Psoas muscle (tissue), 8 donors: Measurements from ENCODE around the gene GSTA3. TPM values are rescaled to one million over a fixed set of nuclear protein-coding genes. Genes with fewer than 3 reads are reported as not detected.
"Not testable (repeated sequence)": the region's sequence is repeated elsewhere in the genome, so short reads cannot be mapped to it uniquely, and the experiment has no call there.

Experiments used
- ATAC-seq, 4 donors: fragments of 200-7000 bp; cut with Tn5 transposase; one replicate each; pipeline ENCODE4 v1.9.1; 2020; ENCODE audit warnings: moderate library complexity in 3 of 4, mild to moderate bottlenecking in 2 of 4
- DNase-seq, 2 donors: peaks; one replicate each; pipeline ENCODE4 v3.0.0-alpha.2; 2020
- H3K27ac ChIP-seq: fragments of 200-600 bp; one replicate; pipeline ENCODE4 v1.8.0; 2022
- H3K27me3 ChIP-seq, 3 donors: fragments of 200-600 bp in 1 of 3; one replicate each; pipeline versions ENCODE4 v1.6.1 to v1.8.0; 2013 to 2022; ENCODE audit warnings: low read length in 2 of 3, mild to moderate bottlenecking in 2 of 3, moderate library complexity in 1 of 3; ENCODE audit not compliant: insufficient read depth in 3 of 3
- H3K36me3 ChIP-seq, 2 donors: fragments of 200-600 bp in 1 of 2; one replicate each; pipeline versions ENCODE4 v1.6.1 to v1.8.0; 2013 to 2022; ENCODE audit warnings: low read depth in 1 of 2, mild to moderate bottlenecking in 1 of 2, moderate library complexity in 1 of 2; ENCODE audit not compliant: insufficient read depth in 1 of 2
- H3K4me1 ChIP-seq: fragments of 200-600 bp; one replicate; pipeline ENCODE4 v1.8.0; 2022
- H3K4me3 ChIP-seq: fragments of 200-600 bp; one replicate; pipeline ENCODE4 v1.8.0; 2022; ENCODE audit warnings: mild to moderate bottlenecking
- H3K9me3 ChIP-seq: fragments of 200-600 bp; one replicate; pipeline ENCODE4 v1.8.0; 2022
- CTCF ChIP-seq: fragments of 200-600 bp; IDR thresholded peaks from one replicate; pipeline ENCODE4 v1.8.0; 2022; ENCODE audit warnings: antibody characterized with exemption
- WGBS, 3 donors: extraction: QIAGEN DNeasy Blood & Tissue Kit; methylation state at CpG; one replicate each; pipeline versions ENCODE4 v1.1.6 to v1.1.7; 2013; 5-methylcytosine and 5-hydroxymethylcytosine counted together
- intact Hi-C, 2 donors: fragments of 100-400 bp; cut with DNase I; formaldehyde crosslinking; loops; one replicate each; pipeline versions ENCODE4 v1.11.0 to v1.14.2; 2022
- polyA plus RNA-seq, 3 donors: library from polyadenylated mRNA; stranded (reverse); fragments of 200-250 nt; gene quantifications; one replicate each; pipeline ENCODE4 v1.2.3, GENCODE V29; 2013
- total RNA-seq, 4 donors: library from RNA; stranded (reverse); fragmentation: NEBNext Ultra II Directional in 2 of 4; extraction: Animal tissue kit (Norgen Biotek cat#: 25700) in 2 of 4; gene quantifications; one replicate each; pipeline versions ENCODE4 v1.2.1 to v1.2.4, GENCODE V29; 2021 to 2023
- donor health status: healthy with polysubstance abuse.
- donor health status: DM: no; HTN: no; CAD: no; lungs with moderate emphysema.
- donor health status: Bipolar disorder and iron deficiency.
- donor health status: healthy.
- donor health status: DM: yes; HTN: yes; CAD: no.
- donor health status: DM: no; HTN: no; CAD: no.
- donor health status: DM: no; HTN: no; CAD: no.
- donor health status: DM: yes; HTN: yes; CAD: no.

Gene GSTA3
- total and polyA plus RNA-seq, 7 donors, result not detected

GRCh38 chr6:52868240-52868639 is 41.3 kb downstream of the GSTA3 start:
- 91 to 97% (median 95%) methylated on average over 1 of the region's 1 CpG for whole genome bisulfite sequencing, 3 donors
- intact Hi-C loops, result no loop called here
- H3K4me1 ChIP-seq, result no peaks in the 10 kb centered on the region
- no peak for DNase-seq
- no peak overlapping the region for H3K27ac ChIP-seq
- H3K36me3 ChIP-seq, result no peaks in the 10 kb centered on the region
- no peak for TF ChIP-seq CTCF
- H3K4me3 ChIP-seq, result no peak overlapping the region
- no peaks in the 10 kb centered on the region for H3K27me3 ChIP-seq
- no peak for ATAC-seq
- H3K9me3 ChIP-seq, result no peaks in the 10 kb centered on the region

- H3K27ac ChIP-seq, H3K27me3 ChIP-seq, intact Hi-C loops, H3K4me1 ChIP-seq, ATAC-seq, H3K4me3 ChIP-seq, H3K36me3 ChIP-seq, DNase-seq, H3K9me3 ChIP-seq: not testable (repeated sequence)
- WGBS, 3 donors, result 85 to 88% (median 88%) methylated on average over 7 of the region's 7 CpGs
Measured at GRCh38 chr6:52861151-52861550, 48.3 kb downstream of the GSTA3 start.

- WGBS, 3 donors, result 83 to 87% (median 86%) methylated on average over 4 of the region's 4 CpGs
- Histone ChIP-seq H3K4me3 (no peak overlapping the region), H3K4me1 (no peaks in the 10 kb centered on the region), H3K36me3 (no peaks in the 10 kb centered on the region), H3K27me3 (peaks cover 0 to 2% (median 0%) of the 10 kb centered on the region in 3 donors), H3K9me3 (no peaks in the 10 kb centered on the region), H3K27ac (no peak overlapping the region)
- TF ChIP-seq CTCF, result no peak
- ATAC-seq, result no peak
- DNase-seq, result no peak
- intact Hi-C loops, result no loop called here
Measured at GRCh38 chr6:52858416-52858815, 51.1 kb downstream of the GSTA3 start.

GRCh38 chr6:52856137-52856536 is 53.4 kb downstream of the GSTA3 start:
- H3K27ac ChIP-seq, DNase-seq, intact Hi-C loops, H3K4me1 ChIP-seq, H3K27me3 ChIP-seq, H3K9me3 ChIP-seq, H3K4me3 ChIP-seq, H3K36me3 ChIP-seq, ATAC-seq: not testable (repeated sequence)
- WGBS, 3 donors, result 4 to 10% (median 7%) methylated on average over 3 of the region's 3 CpGs

- Histone ChIP-seq H3K4me1 (no peaks in the 10 kb centered on the region), H3K4me3 (no peak overlapping the region), H3K27ac (no peak overlapping the region), H3K27me3 (no peaks in the 10 kb centered on the region), H3K9me3 (no peaks in the 10 kb centered on the region), H3K36me3 (no peaks in the 10 kb centered on the region)
- intact Hi-C loops, result no loop called here
- ATAC-seq (no peak), DNase-seq (no peak)
- WGBS, 3 donors, result 73 to 95% (median 76%) methylated on average over 4 of the region's 4 CpGs
- no peak for TF ChIP-seq CTCF
Measured at GRCh38 chr6:52849137-52849536, 60.4 kb downstream of the GSTA3 start.

Other genes starting within 250 kb of the GSTA3 start
- 1 to 10 TPM; 1.2 to 3.4 (median 1.5) TPM for gene TMEM14A, start 238.6 kb downstream of the GSTA3 start, total RNA-seq
- gene TMEM14A, start 238.6 kb downstream of the GSTA3 start, polyA plus RNA-seq, result 1 to 10 TPM; 2.7 to 3.5 (median 3.5) TPM
- gene GSTA2, start 146.2 kb downstream of the GSTA3 start, total RNA-seq, result not detected
- gene GSTA2, start 146.2 kb downstream of the GSTA3 start, polyA plus RNA-seq, result under 1 TPM in 1 of 3 donors, not detected in 2; 0.04 TPM
- 1 to 10 TPM in 1 of 4 donors, under 1 TPM in 1, not detected in 2; 0.39 to 1.6 TPM for gene GSTA1, start 105.9 kb downstream of the GSTA3 start, total RNA-seq
- under 1 TPM in 2 of 3 donors, not detected in 1; 0.10 to 0.35 TPM for gene GSTA1, start 105.9 kb downstream of the GSTA3 start, polyA plus RNA-seq
- not detected for gene GSTA5, start 68.9 kb downstream of the GSTA3 start, total RNA-seq
- not detected for gene GSTA5, start 68.9 kb downstream of the GSTA3 start, polyA plus RNA-seq
- 10 to 100 TPM; 11.2 to 16.9 (median 13.4) TPM for gene GSTA4, start 85.6 kb upstream of the GSTA3 start, total RNA-seq
- 10 to 100 TPM in 2 of 3 donors, 1 to 10 TPM in 1; 4.8 to 20.1 (median 10.2) TPM for gene GSTA4, start 85.6 kb upstream of the GSTA3 start, polyA plus RNA-seq
- gene CILK1, start 152.1 kb upstream of the GSTA3 start, total RNA-seq, result 1 to 10 TPM; 3.0 to 4.3 (median 3.6) TPM
- 1 to 10 TPM in 2 of 3 donors, under 1 TPM in 1; 0.49 to 5.5 (median 2.1) TPM for gene CILK1, start 152.1 kb upstream of the GSTA3 start, polyA plus RNA-seq
- 10 to 100 TPM; 34.6 to 74.2 (median 46.0) TPM for gene FBXO9, start 155.7 kb upstream of the GSTA3 start, total RNA-seq
- 10 to 100 TPM; 23.2 to 49.8 (median 29.8) TPM for gene FBXO9, start 155.7 kb upstream of the GSTA3 start, polyA plus RNA-seq
- not detected for gene GCM1, start 239.1 kb upstream of the GSTA3 start, total RNA-seq
- not detected for gene GCM1, start 239.1 kb upstream of the GSTA3 start, polyA plus RNA-seq